GM12891 (cell line): Measurements from ENCODE around the gene S100A7.

ENCODE experiments used
- POLR2A ChIP-seq: IDR thresholded peaks from 2 replicates; pipeline ENCODE4 v1.6.1; 2011; ENCODE audit warnings: low read depth, low read length, control low read depth
- POLR2AphosphoS5 ChIP-seq: IDR thresholded peaks from 2 replicates; pipeline ENCODE4 v1.6.1; 2011; ENCODE audit warnings: low read depth, low read length, control low read depth
- SPI1 ChIP-seq: IDR thresholded peaks from 2 replicates; pipeline ENCODE4 v1.6.1; 2011; ENCODE audit warnings: low read depth, low read length, control low read depth

DNA sequence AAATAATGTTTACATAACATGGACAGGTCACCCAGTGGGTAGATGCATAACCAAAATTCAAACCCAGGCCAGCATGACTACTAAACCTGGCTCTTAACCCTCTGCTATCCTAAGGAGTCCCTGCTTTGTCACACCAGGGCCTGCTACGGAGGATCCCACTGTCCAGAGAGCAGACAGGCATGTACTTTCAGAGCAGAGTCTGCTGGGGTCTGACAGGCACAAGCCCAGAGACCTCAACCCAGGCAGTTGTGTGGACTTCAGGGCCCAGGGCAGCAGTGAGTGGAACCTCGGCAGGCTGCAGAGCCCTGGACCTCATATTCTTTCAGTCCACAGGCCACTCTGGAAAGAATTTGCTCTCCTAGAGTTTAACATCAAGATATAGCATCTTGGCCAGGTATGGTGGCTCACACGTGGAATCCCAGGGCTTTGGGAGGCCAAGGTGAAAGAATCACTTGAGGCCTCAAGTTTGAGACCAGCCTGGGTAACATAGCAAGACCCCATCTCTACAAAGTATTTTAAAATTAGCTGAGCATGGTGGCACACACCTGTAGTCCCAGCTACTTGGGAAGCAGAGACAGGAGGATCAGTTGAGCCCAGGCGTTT lies 16.1 kb upstream of the S100A7 start:
- TF ChIP-seq POLR2AphosphoS5 (no peak), POLR2A (no peak), SPI1 (no peak)
